ENCODE data around the gene LY6G6C.

GRCh38 chr6:31770860-31771259 lies 49.3 kb upstream of the LY6G6C start:
- TF ChIP-seq CEBPB (IDR thresholded peaks at IDR 0.05) (no peak), ZBTB7A (IDR thresholded peaks at IDR 0.05; ENCODE audit: low read depth) (no peak), TAF1 (IDR thresholded peaks at IDR 0.05; ENCODE audit: low read depth) (no peak), USF1 (IDR thresholded peaks at IDR 0.05) (no peak)
